G401 (cell line): Measurements from ENCODE around the gene NKX2-1. TPM values are rescaled to one million over a fixed set of nuclear protein-coding genes. Genes with fewer than 3 reads are reported as not detected.

Source experiments
- DNase-seq: peaks from one replicate; pipeline ENCODE4 v3.0.0-alpha.2; 2015; ENCODE audit warnings: low spot score
- in situ Hi-C: cut with HindIII; loops from 2 replicates; pipeline ENCODE4 v1.10.0; 2016; ENCODE audit warnings: low sequenced_read_pairs, mixed read lengths
- total RNA-seq: library from RNA; depleted of rRNA; stranded (reverse); fragments of >200 nt; shearing (Covaris generic); gene quantifications from 2 replicates; pipeline ENCODE4 v1.2.3, GENCODE V29; 2014; rRNA removed

Gene NKX2-1
- total RNA-seq, 1 experiment from 2014 or later, result not detected

DNA sequence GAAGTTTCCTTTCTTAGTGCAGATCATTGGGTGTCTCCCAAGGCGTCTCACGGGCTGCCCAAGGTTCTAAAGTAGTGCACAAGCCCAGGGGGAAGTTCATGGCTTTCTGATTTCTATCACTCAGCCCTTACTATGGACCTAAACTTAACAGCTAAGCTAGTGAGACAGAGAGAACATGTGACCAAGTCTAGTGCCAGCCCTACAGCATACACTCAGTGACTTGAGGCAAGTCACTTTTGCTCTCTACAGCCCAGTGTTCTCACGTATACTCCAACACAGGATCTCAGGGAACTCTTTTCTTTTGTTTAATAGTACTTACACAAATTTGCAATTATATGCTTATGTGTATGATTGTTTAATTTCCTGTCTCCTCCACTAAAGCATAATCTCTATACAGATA is 48.6 kb downstream of the NKX2-1 start:
- DNase-seq, result no peak
- in situ Hi-C loops, result no loop called here

DNA sequence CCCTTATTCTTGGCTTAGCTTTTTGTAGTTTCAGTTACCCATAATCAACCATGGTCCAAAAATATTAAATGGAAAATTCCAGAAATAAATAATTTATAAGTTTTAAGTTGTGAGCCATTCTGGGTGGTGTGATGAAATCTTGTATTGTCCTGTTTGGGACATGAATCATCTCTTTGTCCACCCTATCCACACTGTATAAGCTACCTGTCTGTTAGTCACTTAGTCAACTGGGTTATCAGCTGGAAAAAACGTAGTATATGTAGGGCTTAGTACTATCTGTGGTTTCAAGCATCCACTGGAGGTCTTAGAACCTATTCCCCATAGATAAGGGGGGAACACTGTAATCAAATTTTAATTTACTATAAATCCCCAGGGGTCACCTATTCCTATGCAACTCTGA is 52.7 kb downstream of the NKX2-1 start:
- in situ Hi-C loops, result no loop called here
- no peak for DNase-seq

Other genes with a start within 250 kb of the NKX2-1 start
- 5.8 and 9.6 TPM in 2 replicates for gene MBIP, start 199.6 kb downstream of the NKX2-1 start, total RNA-seq
- gene NKX2-8, start 62.4 kb upstream of the NKX2-1 start, total RNA-seq, result not detected in 2 replicates
- gene PAX9, start 141.6 kb upstream of the NKX2-1 start, total RNA-seq, result not detected in 2 replicates